Measurements from ENCODE around the gene MYO1A.
"Not testable (repeated sequence)": the region's sequence is repeated elsewhere in the genome, so short reads cannot be mapped to it uniquely, and the experiment has no call there.

DNA sequence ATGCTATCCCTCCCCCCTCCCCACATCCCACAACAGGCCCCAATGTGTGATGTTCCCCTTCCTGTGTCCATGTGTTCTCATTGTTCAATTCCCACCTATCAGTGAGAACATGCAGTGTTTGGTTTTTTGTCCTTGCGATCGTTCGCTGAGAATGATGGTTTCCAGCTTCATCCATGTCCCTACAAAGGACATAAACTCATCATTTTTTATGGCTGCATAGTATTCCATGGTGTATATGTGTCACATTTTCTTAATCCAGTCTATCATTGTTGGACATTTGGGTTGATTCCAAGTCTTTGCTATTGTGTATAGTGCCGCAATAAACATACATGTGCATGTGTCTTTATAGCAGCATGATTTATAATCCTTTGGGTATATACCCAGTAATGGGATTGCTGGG is 3.2 kb upstream of the MYO1A start:
- TF ChIP-seq, protein P1, sequence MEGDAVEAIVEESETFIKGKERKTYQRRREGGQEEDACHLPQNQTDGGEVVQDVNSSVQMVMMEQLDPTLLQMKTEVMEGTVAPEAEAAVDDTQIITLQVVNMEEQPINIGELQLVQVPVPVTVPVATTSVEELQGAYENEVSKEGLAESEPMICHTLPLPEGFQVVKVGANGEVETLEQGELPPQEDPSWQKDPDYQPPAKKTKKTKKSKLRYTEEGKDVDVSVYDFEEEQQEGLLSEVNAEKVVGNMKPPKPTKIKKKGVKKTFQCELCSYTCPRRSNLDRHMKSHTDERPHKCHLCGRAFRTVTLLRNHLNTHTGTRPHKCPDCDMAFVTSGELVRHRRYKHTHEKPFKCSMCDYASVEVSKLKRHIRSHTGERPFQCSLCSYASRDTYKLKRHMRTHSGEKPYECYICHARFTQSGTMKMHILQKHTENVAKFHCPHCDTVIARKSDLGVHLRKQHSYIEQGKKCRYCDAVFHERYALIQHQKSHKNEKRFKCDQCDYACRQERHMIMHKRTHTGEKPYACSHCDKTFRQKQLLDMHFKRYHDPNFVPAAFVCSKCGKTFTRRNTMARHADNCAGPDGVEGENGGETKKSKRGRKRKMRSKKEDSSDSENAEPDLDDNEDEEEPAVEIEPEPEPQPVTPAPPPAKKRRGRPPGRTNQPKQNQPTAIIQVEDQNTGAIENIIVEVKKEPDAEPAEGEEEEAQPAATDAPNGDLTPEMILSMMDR (IDR thresholded peaks at IDR 0.05) = not testable (repeated sequence)
- TF ChIP-seq ZFX (IDR thresholded peaks at IDR 0.05; ENCODE audit: borderline replicate concordance) = not testable (repeated sequence)

Measured in 22Rv1 (cell line).